ENCODE measurements around the gene DPF3.

DPF3 gene

DNA sequence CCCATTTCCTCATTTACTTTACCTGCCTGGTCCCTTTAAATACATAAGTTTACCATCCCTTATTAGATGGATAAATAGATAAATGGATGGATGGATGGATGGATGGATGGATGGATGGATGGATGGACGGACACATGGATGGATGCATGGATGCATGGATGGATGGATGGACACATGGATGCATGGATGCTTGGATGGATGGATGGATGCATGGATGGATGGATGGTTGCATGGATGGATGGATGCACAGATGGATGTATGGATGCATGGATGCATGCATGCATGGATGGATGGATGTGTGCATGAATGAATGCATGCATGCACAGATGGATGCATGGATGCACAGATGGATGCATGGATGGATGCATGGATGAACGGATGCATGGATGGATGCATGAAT, 93.6 kb downstream of the DPF3 start:
- H3K4me3 ChIP-seq (ENCODE audit: low read length), result no peak overlapping the region
- no peaks in the 10 kb centered on the region for H3K36me3 ChIP-seq (ENCODE audit: control insufficient read depth, low read length)
- H3K4me2 ChIP-seq (ENCODE audit: low read length), result no peak overlapping the region
- peaks cover 4% of the 10 kb centered on the region; the same call in 1 of the 2 replicates for H3K9me3 ChIP-seq (ENCODE audit: control insufficient read depth, insufficient read depth, low read length)
- TF ChIP-seq EZH2phosphoT487 (IDR thresholded peaks at IDR 0.05; ENCODE audit: borderline replicate concordance, low read length), result no peak
- TF ChIP-seq, protein P1, sequence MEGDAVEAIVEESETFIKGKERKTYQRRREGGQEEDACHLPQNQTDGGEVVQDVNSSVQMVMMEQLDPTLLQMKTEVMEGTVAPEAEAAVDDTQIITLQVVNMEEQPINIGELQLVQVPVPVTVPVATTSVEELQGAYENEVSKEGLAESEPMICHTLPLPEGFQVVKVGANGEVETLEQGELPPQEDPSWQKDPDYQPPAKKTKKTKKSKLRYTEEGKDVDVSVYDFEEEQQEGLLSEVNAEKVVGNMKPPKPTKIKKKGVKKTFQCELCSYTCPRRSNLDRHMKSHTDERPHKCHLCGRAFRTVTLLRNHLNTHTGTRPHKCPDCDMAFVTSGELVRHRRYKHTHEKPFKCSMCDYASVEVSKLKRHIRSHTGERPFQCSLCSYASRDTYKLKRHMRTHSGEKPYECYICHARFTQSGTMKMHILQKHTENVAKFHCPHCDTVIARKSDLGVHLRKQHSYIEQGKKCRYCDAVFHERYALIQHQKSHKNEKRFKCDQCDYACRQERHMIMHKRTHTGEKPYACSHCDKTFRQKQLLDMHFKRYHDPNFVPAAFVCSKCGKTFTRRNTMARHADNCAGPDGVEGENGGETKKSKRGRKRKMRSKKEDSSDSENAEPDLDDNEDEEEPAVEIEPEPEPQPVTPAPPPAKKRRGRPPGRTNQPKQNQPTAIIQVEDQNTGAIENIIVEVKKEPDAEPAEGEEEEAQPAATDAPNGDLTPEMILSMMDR (IDR thresholded peaks at IDR 0.05; ENCODE audit: low read depth, low read length, poor library complexity, severe bottlenecking), result no peak
- no peaks in the 10 kb centered on the region for H3K27me3 ChIP-seq (ENCODE audit: control insufficient read depth, low read length)
- H4K20me1 ChIP-seq (ENCODE audit: control insufficient read depth, insufficient read depth, low read depth, low read length), result no peaks in the 10 kb centered on the region
- no peaks in the 10 kb centered on the region for H3K79me2 ChIP-seq (ENCODE audit: control insufficient read depth, low read length)
- H3F3A ChIP-seq (ENCODE audit: control insufficient read depth, insufficient read depth), result no peaks in the 10 kb centered on the region
- H3K27ac ChIP-seq (ENCODE audit: low read depth, low read length), result no peak overlapping the region
- H3K9me2 ChIP-seq (replicated peaks; ENCODE audit: control insufficient read depth, low read length), result no peaks in the 10 kb centered on the region
- H3K4me1 ChIP-seq (ENCODE audit: control insufficient read depth, low read length), result no peaks in the 10 kb centered on the region

DNA sequence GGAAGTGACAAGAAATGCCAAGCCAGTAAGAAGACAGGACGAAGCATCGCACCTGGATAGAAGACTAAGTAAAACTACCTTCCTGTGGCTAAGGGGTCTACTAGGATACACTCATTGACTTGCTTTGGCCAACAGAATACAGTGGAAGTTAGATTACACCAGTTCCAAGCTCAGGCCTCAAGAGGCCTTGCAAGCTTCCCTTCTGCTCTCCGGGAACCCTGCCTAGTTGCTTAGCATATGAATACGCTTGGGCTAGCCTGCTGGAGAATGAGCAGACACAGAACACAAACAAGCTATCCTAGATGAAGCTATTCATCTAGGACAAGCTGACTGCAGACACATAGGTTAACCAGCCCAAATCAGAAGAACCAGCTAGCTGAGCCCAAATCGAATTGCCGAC, 97.0 kb downstream of the DPF3 start:
- TF ChIP-seq EZH2phosphoT487 (IDR thresholded peaks at IDR 0.05; ENCODE audit: borderline replicate concordance, low read length), result no peak
- TF ChIP-seq, protein P1 (IDR thresholded peaks at IDR 0.05; ENCODE audit: low read depth, low read length, poor library complexity, severe bottlenecking), result no peak
- Histone ChIP-seq H4K20me1 (ENCODE audit: control insufficient read depth, insufficient read depth, low read depth, low read length) (no peaks in the 10 kb centered on the region), H3K4me2 (ENCODE audit: low read length) (no peak overlapping the region), H3K79me2 (ENCODE audit: control insufficient read depth, low read length) (no peaks in the 10 kb centered on the region), H3K27me3 (ENCODE audit: control insufficient read depth, low read length) (no peaks in the 10 kb centered on the region), H3F3A (ENCODE audit: control insufficient read depth, insufficient read depth) (no peaks in the 10 kb centered on the region), H3K4me1 (ENCODE audit: control insufficient read depth, low read length) (no peaks in the 10 kb centered on the region), H3K9me2 (replicated peaks; ENCODE audit: control insufficient read depth, low read length) (no peaks in the 10 kb centered on the region), H3K27ac (ENCODE audit: low read depth, low read length) (no peak overlapping the region), H3K36me3 (ENCODE audit: control insufficient read depth, low read length) (no peaks in the 10 kb centered on the region), H3K9me3 (ENCODE audit: control insufficient read depth, insufficient read depth, low read length) (peaks cover 4% of the 10 kb centered on the region; the same call in 1 of the 2 replicates), H3K4me3 (ENCODE audit: low read length) (no peak overlapping the region)

DNA sequence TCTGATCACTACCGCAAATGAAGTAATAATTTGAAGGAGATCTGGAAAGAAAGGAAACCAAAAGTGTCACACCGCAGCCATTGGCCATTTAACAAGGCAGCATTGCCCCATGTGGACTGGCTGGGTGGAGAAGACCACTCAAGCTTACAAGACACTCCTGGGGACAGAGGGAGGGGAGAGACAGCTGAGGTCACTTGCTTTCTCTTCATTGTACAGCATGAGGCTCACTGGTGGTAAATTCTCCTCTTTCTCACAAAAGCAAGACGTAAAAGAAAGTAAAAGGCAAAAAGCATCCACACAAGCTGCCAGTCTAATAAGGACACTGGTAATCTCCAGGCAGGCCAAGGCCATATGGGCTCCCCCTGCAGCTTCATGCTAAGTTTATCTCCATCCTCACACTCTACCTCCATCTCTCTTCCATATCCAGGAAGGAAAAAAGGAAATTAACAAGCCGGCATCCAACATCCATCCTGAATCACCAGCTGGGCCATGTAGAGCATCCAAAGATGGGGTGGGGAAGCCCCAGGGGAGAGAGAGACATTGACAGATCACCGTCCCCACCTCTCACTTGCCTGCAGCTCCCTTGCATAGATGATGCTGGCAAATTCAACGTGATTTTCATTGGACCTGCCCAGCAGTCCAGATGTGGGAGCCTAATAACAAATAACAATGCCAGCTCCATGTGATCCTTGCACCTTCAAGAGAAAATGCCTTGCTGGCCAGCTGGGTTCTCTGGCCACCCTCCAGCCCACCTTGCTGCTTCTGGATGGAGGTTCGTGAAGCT, 100.6 kb downstream of the DPF3 start:
- H3K4me2 ChIP-seq (ENCODE audit: low read length), result no peak overlapping the region
- TF ChIP-seq, protein P1 (IDR thresholded peaks at IDR 0.05; ENCODE audit: low read depth, low read length, poor library complexity, severe bottlenecking), result no peak
- TF ChIP-seq EZH2phosphoT487 (IDR thresholded peaks at IDR 0.05; ENCODE audit: borderline replicate concordance, low read length), result no peak
- no peak overlapping the region for H3K27ac ChIP-seq (ENCODE audit: low read depth, low read length)
- no peaks in the 10 kb centered on the region for H4K20me1 ChIP-seq (ENCODE audit: control insufficient read depth, insufficient read depth, low read depth, low read length)
- no peak overlapping the region for H3K4me3 ChIP-seq (ENCODE audit: low read length)
- no peaks in the 10 kb centered on the region for H3K79me2 ChIP-seq (ENCODE audit: control insufficient read depth, low read length)
- H3K9me3 ChIP-seq (ENCODE audit: control insufficient read depth, insufficient read depth, low read length), result no peaks in the 10 kb centered on the region
- no peaks in the 10 kb centered on the region for H3K27me3 ChIP-seq (ENCODE audit: control insufficient read depth, low read length)
- no peaks in the 10 kb centered on the region for H3K4me1 ChIP-seq (ENCODE audit: control insufficient read depth, low read length)
- H3F3A ChIP-seq (ENCODE audit: control insufficient read depth, insufficient read depth), result no peaks in the 10 kb centered on the region
- no peaks in the 10 kb centered on the region for H3K36me3 ChIP-seq (ENCODE audit: control insufficient read depth, low read length)
- no peaks in the 10 kb centered on the region for H3K9me2 ChIP-seq (replicated peaks; ENCODE audit: control insufficient read depth, low read length)
